Stimulated activated CD4-positive, alpha-beta T cell treated with anti-CD3 and anti-CD28 coated beads, TNF-alpha, amount 100 ng/mL, for 1 hour (primary cell): ENCODE measurements around the gene KMT5B.

ENCODE experiments used
- DNase-seq, 3 donors: peaks; one replicate each; pipeline ENCODE4 v3.0.0-alpha.2; 2020; ENCODE audit warnings: low read depth in 3 of 3, low spot score in 1 of 3

KMT5B gene

DNA sequence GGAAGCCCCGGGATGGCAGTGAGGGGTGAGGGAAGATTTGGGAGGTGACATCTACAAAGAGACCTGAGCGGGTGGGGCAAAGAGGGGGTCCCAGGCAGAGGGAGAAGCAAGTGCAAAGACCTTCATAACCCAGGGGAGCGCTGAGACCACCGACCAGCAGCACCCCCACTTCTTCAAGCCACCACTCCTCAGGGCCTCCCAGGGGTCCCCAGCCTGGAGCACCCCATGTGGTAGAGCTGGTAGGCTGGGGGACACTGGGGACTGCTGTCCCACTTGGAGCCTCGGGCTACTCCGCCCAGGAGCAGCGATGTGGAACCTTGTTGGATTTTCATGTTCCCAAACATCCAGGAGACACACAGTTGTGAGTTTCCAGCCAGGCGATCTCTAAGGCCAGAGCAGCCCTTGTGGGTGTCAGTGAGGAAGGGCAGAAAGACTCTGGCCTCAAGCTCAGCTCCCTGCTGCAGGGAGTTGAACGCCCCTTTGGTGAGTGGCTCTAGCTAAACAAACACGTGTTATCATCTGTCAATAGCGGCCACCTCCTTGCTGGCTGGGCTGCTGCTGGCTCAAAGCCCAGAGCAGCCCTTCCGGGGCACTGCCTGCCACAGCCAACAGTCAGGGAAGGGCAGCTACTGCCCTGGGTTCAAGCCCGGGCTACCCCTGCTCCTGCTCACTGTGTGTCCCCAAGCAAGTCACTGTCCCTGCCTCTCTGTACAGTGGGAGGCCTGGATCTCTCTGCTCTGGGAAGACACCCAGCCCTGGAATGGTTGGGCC, 66.2 kb downstream of the KMT5B start:
- DNase-seq, result no peak

DNA sequence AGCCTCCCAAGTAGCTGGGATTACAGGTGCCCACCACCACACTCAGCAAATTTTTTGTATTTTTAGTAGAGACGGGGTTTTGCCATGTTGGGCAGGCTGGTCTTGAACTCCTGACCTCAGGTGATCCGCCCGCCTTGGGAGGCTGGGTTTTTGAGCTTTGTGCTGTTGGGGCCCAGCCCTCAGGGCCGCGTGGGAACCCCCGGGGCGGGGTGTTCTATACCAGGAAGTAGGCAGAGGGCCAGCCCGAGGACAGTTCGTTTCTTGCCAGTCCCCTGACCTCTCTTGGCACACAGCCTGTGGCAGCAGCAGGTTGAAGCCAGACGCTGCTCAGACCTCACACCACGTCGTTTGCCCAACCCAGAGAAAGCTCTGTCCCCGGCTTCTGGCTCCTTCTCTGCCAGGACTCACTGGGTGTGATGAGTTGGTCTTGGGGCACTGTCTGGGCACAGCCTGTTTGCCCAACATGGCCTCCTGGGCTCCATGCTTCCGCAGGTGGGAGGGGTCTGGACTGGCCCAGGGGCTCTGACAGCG, 67.0 kb downstream of the KMT5B start:
- no peak for DNase-seq

DNA sequence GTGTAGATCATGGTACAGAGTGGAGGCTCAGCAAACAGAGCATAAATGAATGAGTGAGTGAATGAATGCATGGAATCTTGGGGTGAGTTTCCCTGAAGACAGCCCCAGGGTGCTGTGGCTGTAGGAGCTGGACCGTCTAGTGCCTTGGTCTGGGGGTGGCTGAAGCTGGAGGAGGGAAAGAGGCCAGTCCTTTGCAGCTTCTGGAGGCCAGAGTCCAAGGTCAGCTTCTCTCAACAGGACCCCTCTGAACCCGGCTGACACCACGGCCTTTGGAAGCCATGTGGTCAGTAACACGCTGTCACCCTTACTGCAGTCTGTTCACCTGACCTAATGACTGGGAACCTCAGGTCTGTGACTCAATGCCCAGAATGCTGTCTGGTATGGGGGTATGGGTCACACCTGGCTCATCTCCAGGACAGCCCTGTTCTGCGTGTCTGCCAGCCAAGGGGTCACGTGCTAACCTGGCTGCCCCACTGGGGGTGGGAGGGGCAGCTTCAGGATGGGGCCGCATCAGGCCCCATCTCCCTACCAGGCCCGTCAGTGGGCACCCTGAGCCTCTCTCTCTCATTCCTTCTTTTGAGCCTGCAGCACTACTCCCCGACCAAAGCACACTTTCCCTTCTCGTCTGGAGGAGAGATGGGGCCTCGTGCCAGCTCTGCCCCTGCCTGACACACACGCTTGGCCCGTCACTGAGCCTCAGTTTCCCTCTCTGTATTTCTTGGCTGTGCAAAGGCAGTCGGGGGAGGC, 67.8 kb downstream of the KMT5B start:
- DNase-seq, result no peak

DNA sequence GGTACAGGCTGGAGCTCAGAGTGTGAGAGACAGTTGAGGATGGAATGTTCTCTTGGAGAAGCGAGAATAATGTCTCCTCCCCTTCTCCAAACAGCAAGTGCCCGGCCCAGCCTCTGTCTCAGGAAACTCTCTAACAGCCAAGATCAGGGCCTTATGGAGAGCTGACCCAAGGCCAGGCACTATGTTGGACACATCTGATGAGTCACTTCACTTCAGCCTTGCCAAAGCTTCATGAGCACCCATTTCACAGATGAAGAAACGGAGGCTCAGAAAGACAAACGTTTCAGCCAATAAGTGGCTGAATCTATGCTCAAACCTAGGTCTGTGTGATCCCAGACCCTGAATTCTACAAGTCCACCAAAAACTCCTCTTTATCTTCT, 69.8 kb downstream of the KMT5B start:
- no peak for DNase-seq

DNA sequence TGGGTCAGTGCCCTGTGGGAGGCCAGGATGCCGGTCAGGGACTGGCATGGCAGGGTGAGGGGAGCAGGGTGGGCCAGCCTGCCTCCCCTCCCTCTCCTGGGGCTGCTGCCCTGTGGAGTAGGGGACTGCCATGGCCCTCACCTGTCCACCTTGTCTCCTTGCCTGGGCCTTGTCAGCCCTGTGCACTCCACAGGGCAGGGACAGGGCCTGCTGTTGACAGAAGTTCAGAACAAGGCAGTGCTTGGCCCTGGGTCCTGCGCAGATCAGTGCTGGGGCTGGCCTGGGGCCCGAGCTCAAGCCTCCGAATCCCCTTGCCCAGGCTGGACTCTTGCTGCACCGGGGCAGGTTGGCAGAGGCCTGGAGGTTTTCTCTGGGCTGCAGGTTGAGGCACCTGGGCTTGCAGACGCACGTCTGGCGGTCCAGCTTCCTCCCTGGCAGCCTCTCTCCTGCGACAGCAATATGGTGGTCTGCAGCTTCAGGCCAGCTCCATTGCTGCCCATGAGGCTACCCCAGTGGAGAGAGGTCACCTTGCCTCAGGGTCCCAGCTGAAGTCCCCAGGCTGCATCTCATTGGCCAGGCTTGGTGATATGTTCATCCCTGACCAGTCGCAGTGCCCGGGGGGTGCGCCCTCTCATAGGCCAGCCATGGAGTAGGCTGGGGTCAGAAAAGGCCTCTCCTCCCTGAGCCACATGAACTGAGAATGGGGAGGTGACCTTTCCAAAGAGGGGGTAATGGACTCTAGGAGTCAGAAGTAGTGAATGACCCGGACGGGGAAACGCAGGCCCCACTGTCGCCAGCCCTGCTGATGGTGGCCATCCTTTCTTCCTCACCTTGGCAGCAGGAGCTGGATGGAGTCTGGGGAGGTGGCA, 70.4 kb downstream of the KMT5B start:
- DNase-seq, result no peak

DNA sequence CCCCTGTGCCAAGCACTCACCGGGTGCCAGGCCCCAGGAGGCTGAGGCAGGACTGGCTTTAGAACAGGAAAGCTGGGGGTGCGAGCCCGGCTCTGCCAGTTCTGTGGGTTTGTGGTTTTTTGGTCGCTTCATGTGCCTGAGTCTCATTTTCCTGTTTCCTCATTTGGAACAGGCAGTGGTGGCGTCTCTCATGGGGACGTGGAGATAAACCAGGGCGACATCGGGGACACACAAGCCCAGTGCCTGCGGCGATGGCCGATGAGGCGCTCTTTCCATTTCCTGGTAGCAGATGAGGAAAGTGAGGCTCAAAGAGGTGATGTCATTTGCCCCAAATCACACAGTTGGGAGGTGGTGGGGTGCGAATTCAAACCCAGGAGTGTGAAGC, 71.1 kb downstream of the KMT5B start:
- no peak for DNase-seq

DNA sequence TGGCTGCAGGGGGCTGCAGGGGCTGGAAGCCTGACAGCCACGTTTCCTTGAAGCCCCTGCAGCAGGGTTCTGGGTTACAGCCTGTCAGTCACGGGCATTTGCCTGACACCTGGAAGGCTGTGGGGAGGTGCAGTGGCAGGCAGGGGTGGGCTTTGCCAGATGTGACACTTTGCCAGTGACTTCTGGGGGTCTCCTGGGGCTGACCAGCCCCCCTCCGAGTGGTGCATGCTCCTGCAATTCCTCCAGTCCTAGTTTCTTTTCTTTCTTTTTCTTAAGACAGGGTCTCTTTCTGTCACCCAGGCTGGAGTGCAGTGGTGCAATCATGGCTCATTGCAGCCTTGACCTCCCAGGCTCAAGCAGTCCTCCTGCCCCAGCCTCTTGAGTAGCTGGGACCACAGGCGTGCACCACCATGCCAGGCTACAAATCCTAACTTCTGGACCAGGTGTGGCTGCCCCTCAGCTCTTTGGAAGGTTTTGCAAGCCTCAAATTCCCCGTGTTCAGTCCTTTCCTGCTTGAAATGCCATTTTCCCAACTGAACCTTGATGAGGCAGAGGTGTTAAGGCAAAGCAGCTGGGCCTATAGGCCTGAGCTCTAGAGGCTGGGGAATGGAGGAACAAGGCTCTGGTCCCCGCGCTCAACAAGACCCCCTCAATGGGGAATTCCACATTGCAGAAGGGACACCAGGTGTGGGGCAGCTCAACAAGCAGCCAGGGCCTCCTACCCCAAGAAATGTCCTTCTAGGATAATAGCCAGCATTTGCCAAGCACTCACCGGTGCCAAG, 71.7 kb downstream of the KMT5B start:
- no peak for DNase-seq

DNA sequence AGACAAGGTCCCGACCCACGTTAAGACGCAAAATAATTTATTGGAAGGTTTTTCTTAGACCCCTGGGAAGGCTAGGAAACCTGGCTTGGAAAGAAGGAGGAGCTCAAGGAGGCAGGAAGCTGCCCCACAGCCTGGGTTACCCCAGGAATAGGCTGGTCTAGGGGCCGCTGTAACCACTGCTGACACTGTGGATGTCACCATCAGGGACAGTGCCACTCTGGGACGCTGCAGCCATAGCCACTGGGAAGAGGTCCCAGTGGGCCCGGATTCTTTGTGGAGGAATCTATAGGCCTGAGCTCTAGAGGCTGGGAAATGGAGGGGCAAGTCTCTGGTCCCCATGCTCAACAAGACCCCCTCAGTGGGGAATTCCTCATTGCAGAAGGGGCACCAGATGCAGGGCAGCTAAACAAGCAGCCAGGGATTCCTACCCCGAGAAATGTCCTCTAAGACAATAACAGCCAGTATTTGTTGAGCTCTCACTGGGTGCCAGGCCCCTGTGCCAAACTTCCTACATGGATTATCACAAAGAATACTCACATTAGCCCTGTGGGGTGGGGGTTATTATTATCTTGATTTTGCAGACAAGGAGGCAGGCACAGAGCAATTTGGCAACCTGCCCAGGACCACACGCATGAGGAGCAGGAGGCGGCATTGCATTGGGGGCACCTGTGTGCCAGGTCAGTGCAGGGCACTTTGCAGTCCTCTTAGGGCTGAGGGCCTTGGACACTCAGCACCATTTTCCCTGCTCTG, 72.4 kb downstream of the KMT5B start:
- DNase-seq, result no peak

DNA sequence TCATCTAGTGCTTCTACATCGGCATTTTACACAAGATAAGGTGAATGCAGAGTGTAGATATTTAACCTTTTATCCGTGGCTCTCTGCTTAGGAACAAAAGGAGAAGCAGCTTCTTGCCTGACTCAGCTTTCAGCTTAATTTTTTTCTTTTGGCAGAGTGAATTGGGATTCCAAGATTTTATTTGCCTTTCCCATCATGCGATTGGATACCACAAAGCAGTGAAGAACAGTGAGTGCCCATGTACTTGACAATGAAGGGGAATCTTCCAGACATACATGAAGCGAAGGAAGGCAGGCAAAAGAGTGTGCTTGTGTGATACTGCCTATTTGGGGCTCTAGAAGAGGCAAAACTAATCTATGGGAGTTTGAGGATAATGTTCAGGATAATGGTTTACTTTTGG, 74.9 kb downstream of the KMT5B start:
- DNase-seq, result no peak

DNA sequence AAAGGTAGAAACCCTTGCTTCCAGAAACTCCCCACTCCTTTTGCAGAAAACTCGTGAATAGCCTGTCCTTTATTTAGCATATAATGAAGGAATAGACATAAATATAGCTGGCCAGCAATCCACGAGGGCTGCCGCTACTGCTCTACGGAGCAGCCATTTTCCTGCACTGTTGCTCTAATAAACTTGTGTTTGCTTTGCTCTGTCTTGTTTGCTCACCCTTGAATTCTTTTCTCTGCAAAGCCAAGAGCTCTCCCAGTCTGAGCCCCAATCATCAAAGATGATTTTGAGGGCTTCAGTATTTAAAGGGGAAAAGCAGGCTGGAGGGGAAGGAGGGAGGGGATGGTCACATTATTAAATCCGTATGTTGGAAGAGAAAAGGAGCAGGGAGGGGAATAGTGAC, 75.3 kb downstream of the KMT5B start:
- DNase-seq, result no peak

DNA sequence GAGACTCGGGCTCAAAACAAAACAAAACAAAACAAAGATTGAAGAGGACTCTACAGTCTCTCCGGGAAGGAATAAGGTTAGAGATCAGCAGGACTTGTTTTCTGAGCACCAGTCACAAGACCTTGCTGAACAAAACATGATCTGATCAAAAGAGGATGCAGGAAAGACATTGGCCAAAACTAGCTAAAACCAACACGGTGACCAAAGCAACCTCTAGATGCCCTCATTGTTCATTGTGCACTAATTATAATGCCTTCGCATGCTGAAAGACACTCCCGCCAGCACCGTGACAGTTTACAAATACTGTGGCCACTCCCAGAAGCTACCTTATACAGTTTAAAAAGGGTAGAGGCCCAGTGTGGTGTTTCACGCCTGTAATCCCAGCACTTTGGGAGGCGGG, 76.2 kb downstream of the KMT5B start:
- DNase-seq, result no peak

DNA sequence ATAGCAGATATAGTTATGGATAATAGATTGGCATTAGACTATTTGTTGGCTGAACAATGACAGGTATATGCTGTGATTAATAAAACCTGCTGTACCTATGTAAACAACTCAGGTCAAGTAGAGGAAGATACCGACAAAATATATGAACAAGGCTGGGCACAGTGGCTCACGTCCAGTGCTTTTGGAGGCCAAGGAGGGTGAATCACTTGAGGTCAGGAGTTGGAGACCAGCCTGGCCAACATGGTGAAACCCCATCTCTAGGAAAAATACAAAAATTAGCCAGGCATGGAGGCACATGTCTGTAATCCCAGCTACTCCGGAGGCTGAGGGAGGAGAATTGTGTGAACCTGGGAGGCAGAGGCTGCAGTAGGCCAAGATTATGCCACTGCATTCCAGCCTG, 77.9 kb downstream of the KMT5B start:
- no peak for DNase-seq

DNA sequence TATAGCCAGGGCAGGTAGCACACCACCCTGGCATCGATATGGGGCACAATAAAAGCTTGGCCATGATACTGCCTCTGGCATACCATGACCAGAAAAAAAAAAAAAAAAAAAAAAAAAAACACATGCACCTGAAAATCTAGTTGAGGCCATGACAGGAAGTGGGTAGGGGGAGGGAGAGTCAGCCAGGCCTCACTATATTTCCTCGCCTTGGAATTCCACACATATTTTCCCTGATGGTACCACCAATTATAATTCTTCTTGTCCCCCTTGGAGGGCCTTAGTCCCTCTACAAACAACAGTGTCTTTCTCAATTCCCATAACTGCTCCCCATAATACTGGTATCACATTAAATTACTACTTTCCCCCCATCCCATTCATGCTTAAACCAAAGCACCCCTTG, 79.3 kb downstream of the KMT5B start:
- no peak for DNase-seq

DNA sequence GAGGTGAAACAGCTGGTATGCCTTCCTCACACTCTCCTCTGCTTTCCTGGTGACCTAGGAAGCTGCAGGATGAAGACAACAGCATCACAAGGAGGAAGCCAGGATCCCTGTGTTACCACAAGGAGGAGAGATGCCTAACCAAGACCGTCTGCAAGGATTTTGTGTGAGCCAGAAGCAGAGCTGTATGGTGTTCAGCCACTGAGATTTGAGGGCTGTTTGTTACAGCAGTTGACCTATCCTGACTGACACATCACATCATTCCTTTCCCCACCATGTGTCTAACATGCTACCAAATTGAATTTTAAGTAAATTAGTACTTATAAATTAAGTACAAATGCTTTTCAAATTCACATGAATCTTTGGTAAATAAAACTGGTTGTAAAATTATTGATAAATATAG, 83.0 kb downstream of the KMT5B start:
- DNase-seq, result no peak

DNA sequence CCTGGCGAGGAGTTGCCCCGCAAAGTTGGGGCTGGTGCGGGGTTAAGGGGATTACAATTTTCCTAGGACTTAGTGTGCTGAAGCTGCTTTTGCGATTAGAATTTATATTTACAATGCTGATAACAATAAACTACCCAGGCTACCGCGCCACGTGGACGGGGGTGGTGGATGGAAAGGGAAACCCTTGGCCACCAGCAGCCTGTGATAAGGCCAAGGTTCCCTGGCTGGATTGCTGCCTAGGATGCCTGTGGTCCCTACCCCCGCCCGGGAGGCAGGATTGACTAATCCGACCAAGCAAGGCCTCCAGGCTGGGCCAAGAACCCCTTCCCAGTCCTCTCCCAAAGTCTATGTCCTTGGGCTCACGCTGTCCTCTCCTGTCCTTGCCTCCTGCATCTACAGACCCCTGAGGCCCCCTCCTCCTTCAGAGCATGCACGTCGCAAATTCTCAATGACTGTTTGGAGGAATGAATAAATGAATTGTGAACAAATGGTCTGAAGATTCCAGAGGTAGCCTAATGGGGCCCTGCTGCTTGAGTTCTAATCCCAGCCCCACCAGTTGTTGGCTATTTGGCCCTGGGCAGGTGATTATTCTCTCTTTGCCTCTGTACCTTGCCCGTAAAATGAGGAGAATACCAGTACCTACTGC, 84.3 kb downstream of the KMT5B start:
- DNase-seq, result no peak

DNA sequence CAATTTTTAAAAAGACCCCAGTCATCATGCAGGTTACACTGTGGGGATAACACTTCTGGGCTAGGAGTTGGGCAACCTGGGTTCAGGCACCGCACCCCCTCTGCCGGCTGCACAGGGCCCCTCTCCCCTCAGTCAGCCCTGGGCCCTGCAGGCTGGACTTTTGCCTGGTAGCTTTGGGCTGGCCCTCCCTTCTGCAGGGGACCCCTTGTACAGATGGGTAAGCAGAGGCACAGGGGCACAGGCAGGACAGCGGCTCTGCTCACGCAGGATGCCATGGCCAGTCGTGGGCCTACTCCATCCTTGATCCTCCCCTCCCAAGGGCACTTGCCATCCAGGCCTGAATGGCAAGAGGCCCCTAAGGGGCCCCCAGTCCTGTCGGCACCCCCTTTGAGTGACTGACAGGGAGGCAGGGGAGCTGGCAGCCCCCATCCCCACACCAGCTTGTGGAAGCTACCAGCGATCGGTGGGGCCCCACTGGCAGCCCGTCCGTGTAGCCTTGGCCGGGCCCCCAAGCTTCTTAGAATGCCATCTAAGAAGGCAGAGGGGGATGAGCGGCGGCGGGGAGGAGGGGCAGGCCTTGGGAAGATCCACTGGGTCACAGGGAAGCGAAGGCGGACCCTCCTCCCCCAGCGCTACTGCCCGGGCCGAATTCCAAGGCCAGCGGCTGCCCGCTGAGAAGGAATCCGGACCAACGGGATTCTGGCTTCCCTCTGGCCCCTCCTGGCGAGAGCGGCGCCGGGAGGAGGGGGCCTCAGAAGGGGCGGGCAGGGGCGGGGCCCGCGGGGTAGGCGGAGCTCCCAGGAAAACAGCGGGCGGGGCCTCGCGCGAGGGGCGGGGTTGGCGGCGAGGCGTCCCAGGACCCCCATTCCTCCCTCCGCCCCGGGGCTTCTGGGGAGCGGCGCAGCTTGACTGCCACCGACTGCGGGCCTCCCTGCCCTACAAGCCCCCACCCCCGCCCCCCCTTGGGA, 85.1 kb downstream of the KMT5B start:
- DNase-seq, result no peak

DNA sequence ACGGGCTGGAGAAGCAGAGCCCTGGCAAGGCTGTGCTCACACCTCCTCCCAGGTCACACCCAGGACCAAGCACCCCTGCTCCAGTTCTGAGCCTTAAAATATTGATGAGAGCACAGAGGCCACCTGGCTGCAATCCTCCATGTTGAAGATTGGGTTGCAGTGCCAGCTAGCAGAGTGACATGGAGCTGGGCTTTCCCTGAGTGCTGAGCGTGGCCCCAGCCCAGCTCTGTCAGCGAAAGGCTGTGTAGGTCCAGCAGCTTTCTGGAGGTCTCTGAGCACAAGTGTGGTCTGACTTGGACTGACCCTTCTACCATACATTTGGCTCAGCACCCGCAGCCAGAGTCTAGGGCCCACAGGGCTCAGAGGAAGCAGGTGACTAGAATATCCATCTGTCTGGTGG, 87.9 kb downstream of the KMT5B start:
- DNase-seq, result no peak

DNA sequence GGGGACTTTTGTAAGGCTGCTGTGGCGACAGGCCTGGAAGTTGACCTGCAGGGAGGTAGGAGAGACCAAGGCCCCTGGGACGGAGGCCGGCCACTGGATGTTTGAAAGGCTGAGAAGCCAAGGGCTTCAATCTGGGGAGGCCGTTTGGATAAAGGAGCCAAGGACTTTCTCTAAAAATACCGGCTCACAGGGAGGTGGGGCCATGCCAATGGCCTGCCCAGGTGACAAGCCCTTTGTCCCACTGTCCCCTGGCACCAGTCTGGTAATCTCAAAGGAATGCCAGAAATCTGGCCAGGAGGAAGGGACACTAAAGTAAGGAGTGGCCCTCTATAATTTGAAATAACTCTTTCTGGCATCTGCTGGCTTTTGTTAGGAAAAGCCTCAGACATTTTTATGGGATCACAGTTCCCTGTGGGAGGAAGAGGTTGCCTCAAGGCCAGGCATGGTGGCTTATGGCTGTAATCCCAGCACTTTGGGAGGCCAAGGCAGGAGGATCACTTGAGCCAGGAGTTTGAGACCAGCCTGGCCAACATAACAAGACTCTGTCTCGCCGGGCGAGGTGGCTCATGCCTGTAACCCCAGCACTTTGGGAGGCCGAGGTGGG, 90.1 kb downstream of the KMT5B start:
- no peak for DNase-seq
